Gastroesophageal sphincter (tissue), 3 donors: ENCODE results near the gene PPOX.

Source experiments
- CTCF ChIP-seq, 4 experiments: fragments of 200-600 bp in 2 of 4; fragments of 450-650 bp in 2 of 4; sonication (generic) in 1 of 4; IDR thresholded peaks; one replicate each; pipeline ENCODE4 v1.5.1; 2017 to 2019; ENCODE audit warnings: antibody characterized with exemption in 4 of 4, mild to moderate bottlenecking in 2 of 4, moderate library complexity in 2 of 4
- EP300 ChIP-seq: sonication (generic); formaldehyde crosslinking; IDR thresholded peaks from one replicate; pipeline ENCODE4 v1.6.1; 2017; ENCODE audit warnings: antibody characterized with exemption, mild to moderate bottlenecking
- POLR2AphosphoS5 ChIP-seq: sonication (generic); formaldehyde crosslinking; IDR thresholded peaks from one replicate; pipeline ENCODE4 v1.6.1; 2017; ENCODE audit warnings: antibody characterized with exemption

GRCh38 chr1:161153682-161154337 lies 12.4 kb upstream of the PPOX start, which contains the start of gene UFC1:
- TF ChIP-seq CTCF (IDR thresholded peaks at IDR 0.05) (no peak), POLR2AphosphoS5 (peak; percentile 25), EP300 (no peak)
